Adrenal gland (tissue), 12 donors: ENCODE measurements around the gene KIRREL2. TPM values are rescaled to one million over a fixed set of nuclear protein-coding genes. Genes with fewer than 3 reads are reported as not detected.
"Not testable (repeated sequence)": the region's sequence is repeated elsewhere in the genome, so short reads cannot be mapped to it uniquely, and the experiment has no call there.

Experiments
- DNase-seq, 7 donors: peaks; one replicate each; pipeline ENCODE4 v3.0.0-alpha.2; 2019 to 2020
- H3K27ac ChIP-seq, 5 donors: fragments of 200-600 bp; sonication (generic) in 4 of 5; 1 replicate in 3 of 5; 2 replicates in 2 of 5; pipeline versions ENCODE4 v1.5.1 to v1.8.0; 2016 to 2020; ENCODE audit warnings: mild to moderate bottlenecking in 1 of 5
- H3K27me3 ChIP-seq: fragments of 200-600 bp; 2 replicates; pipeline ENCODE4 v1.8.0; 2021
- H3K36me3 ChIP-seq, 2 donors: fragments of 200-600 bp; replicated peaks in 1 of 2; 1 replicate in 1 of 2; 2 replicates in 1 of 2; pipeline versions ENCODE4 v1.5.1 to v1.8.0; 2018 to 2022
- H3K4me1 ChIP-seq, 2 donors: fragments of 200-600 bp; replicated peaks in 1 of 2; 1 replicate in 1 of 2; 2 replicates in 1 of 2; pipeline versions ENCODE4 v1.5.1 to v1.8.0; 2018 to 2021
- H3K4me3 ChIP-seq, 4 donors: fragments of 200-600 bp; sonication (generic) in 3 of 4; one replicate each; pipeline ENCODE4 v1.5.1; 2016 to 2018
- H3K9me3 ChIP-seq, 3 donors: fragments of 200-600 bp; sonication (generic) in 1 of 3; replicated peaks in 1 of 3; 1 replicate in 2 of 3; 2 replicates in 1 of 3; pipeline versions ENCODE4 v1.5.1 to v1.8.0; 2016 to 2021
- CTCF ChIP-seq, 6 experiments: fragments of 450-650 bp in 4 of 6; fragments of 200-600 bp in 2 of 6; sonication (generic) in 1 of 6; IDR thresholded peaks; 1 replicate in 5 of 6; 2 replicates in 1 of 6; pipeline versions ENCODE4 v1.5.1 to v1.8.0; 2016 to 2021; ENCODE audit warnings: antibody characterized with exemption in 6 of 6, mild to moderate bottlenecking in 2 of 6, moderate library complexity in 1 of 6
- POLR2A ChIP-seq, 2 donors: fragments of 450-650 bp; IDR thresholded peaks; one replicate each; pipeline ENCODE4 v1.6.1; 2017; ENCODE audit warnings: antibody characterized with exemption in 2 of 2, mild to moderate bottlenecking in 2 of 2, moderate library complexity in 1 of 2
- WGBS, 4 donors: extraction: QIAGEN DNeasy Blood & Tissue Kit in 2 of 4; methylation state at CpG; one replicate each; pipeline versions ENCODE4 v1.1.5 to v1.1.7; 2013 to 2017; 5-methylcytosine and 5-hydroxymethylcytosine counted together
- intact Hi-C, 2 donors: fragments of 100-400 bp; cut with DNase I; formaldehyde crosslinking; loops; one replicate each; pipeline versions ENCODE4 v1.14.1 to v1.15.0; 2022 to 2023
- polyA plus RNA-seq, 3 donors: library from polyadenylated mRNA; stranded (reverse); fragments of 200-250 nt in 2 of 3; fragments of 350-450 nt in 1 of 3; fragmentation: Illumina TruSeq in 1 of 3; extraction: RNeasy Lipid Tissue Mini Kit (QIAGEN cat#74804) in 1 of 3; gene quantifications; one replicate each; pipeline ENCODE4 v1.2.3, GENCODE V29; 2013 to 2014
- total RNA-seq, 9 donors: library from RNA; depleted of rRNA in 4 of 9; stranded (reverse); fragments of >200 nt in 4 of 9; fragments of 120-200 nt in 1 of 9; fragmentation: NEBNext Ultra II Directional in 1 of 9; extraction: Animal tissue kit (Norgen Biotek cat#: 25700) in 1 of 9; gene quantifications; one replicate each; pipeline versions ENCODE4 v1.1.0 to v1.2.4, GENCODE V29; 2013 to 2023
- donor health status: healthy with polysubstance abuse.
- donor health status: Bipolar disorder and iron deficiency.
- donor health status: DM: yes; HTN: yes; CAD: no.
- donor health status: DM: no; HTN: no; CAD: no.
- donor health status: DM: no; HTN: no; CAD: no.
- donor health status: DM: yes; HTN: yes; CAD: no.

The KIRREL2 gene
- total and polyA plus RNA-seq, 12 donors: 0.03 to 0.32 (median 0.14) TPM; not detected in 5

GRCh38 chr19:35908010-35908441, 51.3 kb downstream of the KIRREL2 start, which contains the start of gene TYROBP:
Gene TYROBP, minus strand, starts transcription at chr19:35908295. Its CDS starts 67 bp downstream, at chr19:35908228.
- Histone ChIP-seq H3K27ac (peak within 1 kb of the TSS; percentile 3 to 89 (median 59)), H3K36me3 (no peaks in the 10 kb centered on the region), H3K27me3 (no peaks in the 10 kb centered on the region), H3K4me1 (no peaks in the 10 kb centered on the region), H3K4me3 (peak within 1 kb of the TSS in 1 of 4 donors; percentile 20), H3K9me3 (no peaks in the 10 kb centered on the region)
- intact Hi-C loops: no loop called here
- DNase-seq: peak in 3 of 7 donors; percentile 37 to 41 (median 40)
- WGBS, 4 donors: 59 to 69% (median 65%) methylated on average over 9 of the region's 9 CpGs
- TF ChIP-seq POLR2A (IDR thresholded peaks at IDR 0.05) (peak in 1 of 2 donors; percentile 23), CTCF (IDR thresholded peaks at IDR 0.05) (no peak)

- Histone ChIP-seq H3K9me3 (no peaks in the 10 kb centered on the region), H3K27me3 (no peaks in the 10 kb centered on the region), H3K4me3 (no peak overlapping the region), H3K36me3 (no peaks in the 10 kb centered on the region), H3K4me1 (no peaks in the 10 kb centered on the region), H3K27ac (peak overlapping the region in 4 of 5 donors; percentile 3 to 89 (median 66))
- TF ChIP-seq CTCF (IDR thresholded peaks at IDR 0.05): no peak
- no peak for TF ChIP-seq POLR2A (IDR thresholded peaks at IDR 0.05)
- WGBS, 4 donors: 56 to 72% (median 70%) methylated on average over 9 to 10 of the region's 10 CpGs
- peak; percentile 60 to 85 (median 76) for DNase-seq
- intact Hi-C loops: no loop called here
These were observed 52.4 kb downstream of the KIRREL2 start for GRCh38 chr19:35908973-35909683.

- Histone ChIP-seq H3K9me3 (no peaks in the 10 kb centered on the region), H3K27ac (peak overlapping the region in 3 of 5 donors; percentile 41 to 83 (median 67)), H3K4me1 (no peaks in the 10 kb centered on the region), H3K36me3 (no peaks in the 10 kb centered on the region), H3K27me3 (no peaks in the 10 kb centered on the region), H3K4me3 (no peak overlapping the region)
- intact Hi-C loops: no loop called here
- TF ChIP-seq POLR2A (IDR thresholded peaks at IDR 0.05): no peak
- no peak for TF ChIP-seq CTCF (IDR thresholded peaks at IDR 0.05)
- DNase-seq: no peak
- 59 to 63% (median 62%) methylated on average over 6 of the region's 6 CpGs; no CpG with 5 or more reads in 1 of the 4 donors for WGBS, 4 donors
These were observed 52.9 kb downstream of the KIRREL2 start for GRCh38 chr19:35909684-35910035.

GRCh38 chr19:35910355-35910754, 53.6 kb downstream of the KIRREL2 start:
- H3K36me3 ChIP-seq, H3K27ac ChIP-seq, intact Hi-C loops, H3K27me3 ChIP-seq, H3K4me1 ChIP-seq, DNase-seq, H3K4me3 ChIP-seq, H3K9me3 ChIP-seq: not testable (repeated sequence)
- WGBS, 4 donors: 83 to 88% (median 86%) methylated on average over 14 of the region's 14 CpGs

- TF ChIP-seq POLR2A (IDR thresholded peaks at IDR 0.05) (no peak), CTCF (IDR thresholded peaks at IDR 0.05) (no peak)
- WGBS, 4 donors: 43 to 63% (median 58%) methylated on average over 1 to 3 of the region's 3 CpGs
- H3K9me3 ChIP-seq: no peaks in the 10 kb centered on the region
- no peaks in the 10 kb centered on the region for H3K4me1 ChIP-seq
- H3K4me3 ChIP-seq: no peak overlapping the region
- H3K27ac ChIP-seq: no peak overlapping the region
- H3K36me3 ChIP-seq: no peaks in the 10 kb centered on the region
- DNase-seq: no peak
- intact Hi-C loops: no loop called here
- no peaks in the 10 kb centered on the region for H3K27me3 ChIP-seq
These were observed 54.5 kb downstream of the KIRREL2 start for GRCh38 chr19:35911173-35911572.
